ENCODE data around the gene DDR1.
A peak's percentile ranks its signal among the peaks of the same experiment; 100 is the strongest.
"Not testable (repeated sequence)": the region's sequence is repeated elsewhere in the genome, so short reads cannot be mapped to it uniquely, and the experiment has no call there.

Gene DDR1

DNA sequence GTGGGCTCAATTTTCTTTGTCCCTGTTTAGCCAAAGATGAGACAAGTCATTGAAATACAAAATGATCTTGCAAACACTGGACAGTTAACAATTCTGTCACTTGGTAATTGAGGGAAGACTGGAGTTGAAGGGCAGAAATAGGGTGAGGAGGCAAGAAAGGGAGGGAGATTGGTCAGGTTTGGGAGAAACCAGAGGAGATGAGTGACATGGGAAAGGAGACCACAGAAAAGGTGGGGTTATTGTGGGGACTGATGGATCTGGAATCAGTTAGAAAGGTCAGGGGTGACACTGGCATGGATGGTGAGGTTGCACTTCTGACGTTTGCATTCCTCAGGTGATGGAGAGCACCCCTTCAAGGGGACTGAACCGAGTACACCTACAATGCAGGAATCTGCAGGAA, 24.4 kb downstream of the DDR1 start:
- in situ Hi-C loops (cut with HindIII; ENCODE audit: low sequenced_read_pairs) = no loop called here
- peak overlapping the region; percentile 99 for H3K4me3 ChIP-seq (ENCODE audit: low read depth, low read length)
- no peak for TF ChIP-seq CTCF (IDR thresholded peaks at IDR 0.05; ENCODE audit: low read depth, low read length, missing control alignments)
- no peak for DNase-seq (ENCODE audit: low read depth)

DNA sequence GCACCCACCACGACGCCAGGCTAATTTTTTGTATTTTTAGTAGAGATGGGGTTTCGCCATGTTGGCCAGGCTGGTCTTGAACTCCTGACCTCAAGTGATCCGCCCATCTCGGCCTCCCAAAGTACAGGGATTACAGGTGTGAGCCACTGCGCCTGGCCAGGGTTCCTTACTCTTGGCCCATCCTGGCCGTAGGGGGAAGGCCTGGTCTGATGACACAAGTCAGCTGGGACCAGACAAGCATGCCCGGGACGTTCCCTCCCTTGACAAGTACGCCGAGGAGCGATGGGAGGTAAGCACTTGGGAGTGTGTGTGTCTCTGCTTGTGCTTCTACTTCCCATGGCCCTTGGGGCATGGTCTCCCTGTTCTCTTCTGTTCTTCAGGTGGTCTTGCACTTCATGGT, 26.2 kb downstream of the DDR1 start:
- H3K4me3 ChIP-seq (ENCODE audit: low read depth, low read length); DNase-seq (ENCODE audit: low read depth); in situ Hi-C loops (cut with HindIII; ENCODE audit: low sequenced_read_pairs): not testable (repeated sequence)

DNA sequence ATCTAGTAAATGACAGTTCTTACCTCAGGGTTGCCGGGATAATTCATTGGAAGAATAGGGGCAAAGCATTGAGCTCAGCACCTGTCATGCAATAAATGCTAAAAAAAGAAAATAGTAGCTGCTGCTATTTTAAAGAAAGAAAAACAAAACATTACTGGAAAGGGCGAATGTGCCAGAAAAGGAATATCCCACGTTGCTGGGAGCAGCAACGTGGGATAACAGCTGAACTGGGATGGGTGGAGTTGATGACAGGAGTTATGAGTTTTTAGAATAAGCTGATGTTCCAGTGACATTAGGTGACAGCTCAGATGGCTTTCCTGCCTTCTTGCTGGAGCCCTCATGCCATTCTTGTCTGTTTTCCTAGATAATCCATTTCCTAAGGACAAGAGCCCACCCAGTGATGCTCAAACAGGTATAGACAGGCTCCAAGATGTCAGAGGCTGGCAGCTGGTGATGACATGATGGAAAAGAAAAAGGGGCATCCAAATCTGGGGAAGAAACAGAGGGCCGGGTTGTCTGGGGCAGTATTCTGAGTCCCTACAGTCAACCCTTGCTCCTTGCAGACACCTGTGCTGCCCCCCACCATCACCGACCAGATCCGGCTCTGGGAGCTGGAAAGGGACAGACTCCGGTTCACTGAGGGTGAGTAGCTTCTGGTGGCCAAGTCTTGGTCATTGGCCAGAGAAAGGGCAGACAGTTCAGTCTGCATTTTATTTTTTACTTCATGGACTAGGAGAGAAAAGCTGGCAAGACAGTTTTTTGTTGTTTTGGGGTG, 28.6 kb downstream of the DDR1 start:
- in situ Hi-C loops (cut with HindIII; ENCODE audit: low sequenced_read_pairs) = no loop called here
- no peak for TF ChIP-seq CTCF (IDR thresholded peaks at IDR 0.05; ENCODE audit: low read depth, low read length, missing control alignments)

GRCh38 chr6:30913721-30914075, 29.4 kb downstream of the DDR1 start:
- no peak for DNase-seq (ENCODE audit: low read depth)
- TF ChIP-seq CTCF (IDR thresholded peaks at IDR 0.05; ENCODE audit: low read depth, low read length, missing control alignments) = no peak
- in situ Hi-C loops (cut with HindIII; ENCODE audit: low sequenced_read_pairs) = no loop called here
- H3K4me3 ChIP-seq (ENCODE audit: low read depth, low read length) = peak overlapping the region; percentile 55

More for the DNA sequence above, 28.6 kb downstream of the DDR1 start:
- no peak overlapping the region for H3K4me3 ChIP-seq (ENCODE audit: low read depth, low read length)
- DNase-seq (ENCODE audit: low read depth) = no peak

- TF ChIP-seq CTCF (IDR thresholded peaks at IDR 0.05; ENCODE audit: low read depth, low read length, missing control alignments) = peak; percentile 38
These were observed 29.9 kb downstream of the DDR1 start, which contains the start of gene VARS2 for GRCh38 chr6:30914076-30914853. VARS2 (plus strand) TSS chr6:30914238; CDS start chr6:30914837, 599 bp downstream.

DNA sequence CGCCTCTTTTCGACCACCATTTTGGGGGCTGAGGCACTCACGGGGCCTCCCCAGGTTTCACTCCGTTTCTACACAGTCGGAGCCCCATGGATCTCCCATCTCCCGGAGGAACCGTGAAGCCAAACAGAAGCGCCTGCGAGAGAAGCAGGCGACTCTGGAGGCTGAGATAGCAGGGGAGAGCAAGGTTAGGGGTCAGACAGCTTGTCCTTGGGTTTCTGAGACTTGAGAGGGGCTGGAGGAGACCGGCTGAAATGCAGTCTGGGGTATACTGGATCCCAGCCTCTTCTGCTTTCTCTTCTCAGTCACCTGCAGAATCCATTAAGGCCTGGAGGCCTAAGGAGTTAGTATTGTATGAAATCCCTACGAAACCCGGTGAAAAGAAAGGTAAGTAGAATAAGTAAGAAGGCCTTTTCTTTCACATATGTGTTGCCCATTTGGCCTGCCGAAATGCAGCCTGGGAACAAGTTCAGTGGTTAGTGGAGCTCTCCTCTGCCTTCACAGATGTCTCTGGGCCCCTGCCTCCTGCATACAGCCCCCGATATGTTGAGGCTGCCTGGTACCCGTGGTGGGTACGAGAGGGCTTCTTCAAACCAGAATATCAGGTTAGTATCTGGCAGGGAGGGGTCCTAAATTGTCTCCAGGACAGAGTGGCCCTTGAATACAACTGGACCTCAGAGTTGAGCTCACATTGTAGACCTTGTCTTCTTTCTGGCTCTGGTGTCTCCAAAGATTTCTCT, 30.7 kb downstream of the DDR1 start:
- in situ Hi-C loops (cut with HindIII; ENCODE audit: low sequenced_read_pairs) = loop anchor here (5.0 kb wide), 1 partner anchor 157 kb away; no protein-coding TSS in a partner anchor
- TF ChIP-seq CTCF (IDR thresholded peaks at IDR 0.05; ENCODE audit: low read depth, low read length, missing control alignments) = no peak
- peak overlapping the region; percentile 55 for H3K4me3 ChIP-seq (ENCODE audit: low read depth, low read length)

More at GRCh38 chr6:30914076-30914853, 29.9 kb downstream of the DDR1 start, which contains the start of gene VARS2:
- H3K4me3 ChIP-seq (ENCODE audit: low read depth, low read length) = peak within 1 kb of the TSS; percentile 55
- DNase-seq (ENCODE audit: low read depth) = peak; percentile 36
- in situ Hi-C loops (cut with HindIII; ENCODE audit: low sequenced_read_pairs) = no loop called here

More for the DNA sequence above, 30.7 kb downstream of the DDR1 start:
- DNase-seq (ENCODE audit: low read depth) = no peak

All from astrocyte of the cerebellum (primary cell).